Umbilical cord (tissue), 2 donors: ENCODE data around the gene TLE6. TPM values are rescaled to one million over a fixed set of nuclear protein-coding genes. Genes with fewer than 3 reads are reported as not detected.
"Not testable (repeated sequence)": the region's sequence is repeated elsewhere in the genome, so short reads cannot be mapped to it uniquely, and the experiment has no call there.

Source experiments
- DNase-seq: peaks from one replicate; pipeline ENCODE4 v3.0.0-alpha.2; 2015; ENCODE audit warnings: low spot score
- total RNA-seq: library from RNA; depleted of rRNA; stranded (reverse); fragments of >200 nt; gene quantifications from one replicate; pipeline ENCODE4 v1.2.3, GENCODE V29; 2014; ENCODE audit warnings: low replicate concordance; ENCODE audit not compliant: insufficient read depth

Gene TLE6
- 7.5 TPM for total RNA-seq

DNA sequence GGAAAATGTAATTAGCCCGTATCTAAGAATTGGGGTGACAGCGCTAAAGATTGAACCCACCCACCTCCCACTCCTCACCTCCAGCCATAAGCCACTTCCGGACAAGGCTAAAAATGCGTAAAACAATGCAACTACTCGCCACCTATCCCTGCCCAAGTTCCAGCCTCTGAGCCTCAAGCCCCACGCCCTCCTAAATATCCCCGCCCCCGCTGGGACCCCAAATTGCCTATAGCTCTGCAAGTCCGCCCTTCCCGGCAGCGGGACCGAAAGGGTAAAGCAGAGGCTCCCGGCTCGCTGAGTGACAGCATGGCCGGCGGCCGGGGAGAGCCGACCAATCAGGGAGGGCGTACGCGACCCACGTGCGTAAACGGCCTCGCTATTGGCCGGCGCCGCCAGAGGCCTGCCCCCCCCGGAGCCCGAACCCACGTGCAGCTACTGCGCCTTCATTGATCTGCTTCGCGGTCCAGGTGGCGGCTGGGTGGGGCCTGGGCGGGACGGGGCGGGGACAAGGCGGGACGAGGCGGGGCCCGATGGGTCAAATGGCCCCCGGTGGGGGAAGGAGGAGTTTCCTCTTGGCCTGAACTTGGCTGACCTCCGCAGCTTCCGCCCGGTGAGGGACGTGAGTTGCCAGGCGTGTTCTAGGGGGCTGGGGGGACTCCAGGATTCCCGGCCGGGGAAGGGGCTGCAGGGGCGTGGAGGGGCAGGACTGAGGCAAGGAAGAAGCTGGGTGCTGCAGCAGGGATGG, at the start of gene TLE6:
Gene TLE6, plus strand, starts transcription at position 564 of the 745 bp plus-strand sequence. CDS start 670 bp downstream, outside the sequence.
- peak; percentile 93 for DNase-seq

DNA sequence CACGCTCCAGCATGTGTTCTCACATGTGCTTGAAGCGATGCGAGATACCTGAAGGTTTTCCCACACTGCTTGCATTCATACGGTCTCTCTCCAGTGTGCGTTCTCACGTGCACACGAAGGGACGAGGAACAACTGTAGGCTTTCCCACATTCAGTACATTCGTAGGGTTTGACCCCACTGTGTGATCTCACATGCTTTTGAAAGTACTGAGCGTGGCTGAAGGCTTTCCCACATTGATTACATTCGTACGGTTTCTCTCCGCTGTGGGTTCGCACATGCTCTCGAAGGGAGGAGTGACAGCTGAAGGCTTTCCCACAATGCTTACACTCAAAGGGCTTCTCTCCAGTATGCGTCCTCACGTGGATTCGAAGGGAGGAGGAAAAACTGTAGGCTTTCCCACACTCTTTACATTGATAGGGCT, 43.9 kb upstream of the TLE6 start:
- no peak for DNase-seq

DNA sequence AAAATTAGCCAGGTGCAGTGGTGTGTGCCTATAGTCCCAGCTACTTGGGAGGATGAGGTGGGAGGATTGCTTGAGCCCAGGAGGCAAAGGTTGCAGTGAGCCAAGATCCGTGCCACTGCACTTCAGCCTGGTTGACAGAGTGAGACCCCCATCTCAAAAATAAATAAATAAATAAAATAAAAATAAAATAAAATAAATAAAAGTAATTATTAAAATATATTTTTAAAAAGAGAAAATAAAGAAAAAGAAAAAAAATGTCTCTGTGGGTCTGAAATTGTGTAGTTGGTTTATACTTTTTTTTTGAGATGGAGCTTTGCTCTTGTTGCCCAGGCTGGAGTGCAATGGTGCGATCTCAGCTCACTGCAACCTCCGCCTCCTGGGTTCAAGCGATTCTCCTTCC, 41.5 kb upstream of the TLE6 start:
- not testable (repeated sequence) for DNase-seq

DNA sequence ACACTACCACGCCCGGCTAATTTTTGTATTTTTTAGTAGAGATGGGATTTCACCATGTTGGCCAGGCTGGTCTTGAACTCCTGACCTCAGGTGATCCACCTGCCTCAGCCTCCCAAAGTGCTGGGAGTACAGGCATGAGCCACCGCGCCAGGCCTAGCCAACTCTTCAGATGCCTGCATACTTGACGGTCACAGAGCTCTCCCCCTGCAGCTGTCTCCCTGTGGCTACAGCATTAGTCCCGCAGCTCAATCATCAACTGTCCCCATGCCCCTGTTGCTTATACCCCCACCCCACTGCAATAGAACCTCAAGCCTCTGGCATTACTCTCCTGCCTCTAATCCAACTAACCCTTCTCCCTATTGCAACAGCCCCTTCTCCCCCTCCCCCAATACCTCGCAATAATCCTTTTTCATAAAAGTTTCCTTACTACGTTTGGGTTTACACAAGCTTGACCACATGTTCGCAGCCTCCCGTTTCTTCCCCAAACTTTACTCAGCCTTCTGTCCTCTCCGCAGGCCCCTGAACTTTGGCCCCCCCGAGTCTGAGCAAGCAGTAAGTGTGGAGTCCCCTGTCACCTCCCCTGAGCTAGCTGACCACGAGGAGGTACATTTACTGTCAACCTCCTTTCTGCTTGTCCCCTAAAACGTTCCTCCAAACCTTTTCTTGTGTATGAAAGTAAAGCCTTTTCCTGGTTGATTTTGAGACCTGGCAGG, 34.3 kb upstream of the TLE6 start:
- DNase-seq, result no peak

DNA sequence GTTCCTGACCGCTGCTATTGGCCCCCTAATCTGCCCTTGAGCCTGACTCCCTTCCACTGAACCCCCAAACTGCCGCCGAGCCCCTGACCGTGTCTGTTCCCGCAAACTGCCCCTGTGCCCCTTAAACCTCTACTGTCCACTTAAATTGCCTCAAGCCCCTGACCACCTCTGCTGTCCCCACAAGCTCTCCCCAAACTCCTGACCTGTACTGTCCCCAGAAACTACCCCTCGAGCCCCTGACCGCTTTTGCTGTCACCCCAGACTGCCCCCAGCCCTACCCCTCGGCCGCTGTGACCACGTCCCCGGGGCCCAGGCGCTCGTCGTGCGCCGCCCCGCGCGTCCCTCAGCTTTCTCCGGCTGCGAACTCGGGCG, 33.0 kb upstream of the TLE6 start:
- DNase-seq, result no peak

DNA sequence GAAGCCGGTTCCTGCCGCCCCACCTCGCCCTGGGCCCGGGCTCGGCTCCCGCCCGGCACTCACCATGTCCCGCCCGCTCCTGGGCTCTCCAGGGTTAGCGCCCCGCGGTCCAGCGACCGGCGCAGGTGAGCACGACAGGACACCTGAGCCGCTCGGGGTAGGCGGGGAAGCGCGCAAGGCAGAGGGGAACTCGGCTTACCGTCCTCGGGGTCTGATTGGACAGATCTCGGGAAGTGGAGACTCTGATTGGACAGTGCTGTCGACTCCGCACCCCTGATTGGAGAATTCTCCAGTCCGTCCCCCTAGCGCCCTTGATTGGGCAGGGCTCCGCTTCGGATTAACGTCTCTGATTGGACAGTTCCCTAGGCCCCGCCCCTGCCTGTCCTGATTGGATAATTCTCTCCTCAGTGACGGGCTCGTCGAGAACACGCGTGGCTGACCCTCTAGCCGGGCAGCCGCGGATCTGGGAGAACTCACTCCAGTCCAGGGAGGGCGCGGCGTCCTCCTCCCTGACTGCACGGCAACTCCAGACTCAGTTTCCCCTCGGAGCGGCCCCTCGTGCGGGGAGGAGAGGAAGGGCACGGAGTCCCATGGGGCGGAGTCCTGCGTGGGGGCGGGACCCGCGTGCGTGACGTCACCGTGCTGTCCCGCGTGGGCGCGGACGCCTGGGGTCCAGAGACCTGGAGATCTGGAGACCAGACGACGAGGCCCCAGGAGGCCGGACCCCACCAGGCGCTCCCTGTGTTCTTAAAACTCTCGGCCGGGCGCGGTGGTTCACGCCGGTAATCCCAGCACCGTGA, 32.4 kb upstream of the TLE6 start, which contains the start of gene ZNF77:
Gene ZNF77, minus strand, starts transcription at position 197 of the 800 bp plus-strand sequence. Its CDS starts 131 bp downstream, at position 66.
- DNase-seq, result peak; percentile 99

DNA sequence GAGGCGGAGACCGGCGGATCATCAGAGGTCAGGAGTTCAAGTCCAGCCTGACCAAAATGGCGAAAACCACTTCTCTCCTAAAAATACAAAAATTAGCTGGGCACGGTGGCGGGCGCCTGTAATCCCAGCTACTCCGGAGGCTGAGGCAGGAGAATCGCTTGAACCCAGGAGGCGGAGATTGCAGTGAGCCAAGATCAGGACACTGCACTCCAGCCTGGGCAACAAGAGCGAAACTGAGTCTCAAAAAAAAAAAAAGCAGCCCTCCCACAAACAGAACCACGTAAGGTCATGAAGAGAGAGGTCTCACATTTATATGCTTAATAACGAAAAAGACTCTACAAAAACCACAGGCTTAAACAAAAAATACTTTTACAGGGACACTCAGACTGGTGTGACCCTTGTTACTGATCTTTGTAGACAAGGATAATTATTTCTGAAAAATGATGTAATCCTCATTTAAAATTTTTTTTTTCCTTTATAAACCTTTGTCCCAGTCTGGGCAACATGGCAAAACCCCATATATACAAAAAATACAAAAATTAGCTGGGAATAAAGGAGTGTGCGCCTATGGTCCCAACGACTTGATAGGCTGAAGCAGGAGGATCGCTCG, 31.7 kb upstream of the TLE6 start:
- no peak for DNase-seq

DNA sequence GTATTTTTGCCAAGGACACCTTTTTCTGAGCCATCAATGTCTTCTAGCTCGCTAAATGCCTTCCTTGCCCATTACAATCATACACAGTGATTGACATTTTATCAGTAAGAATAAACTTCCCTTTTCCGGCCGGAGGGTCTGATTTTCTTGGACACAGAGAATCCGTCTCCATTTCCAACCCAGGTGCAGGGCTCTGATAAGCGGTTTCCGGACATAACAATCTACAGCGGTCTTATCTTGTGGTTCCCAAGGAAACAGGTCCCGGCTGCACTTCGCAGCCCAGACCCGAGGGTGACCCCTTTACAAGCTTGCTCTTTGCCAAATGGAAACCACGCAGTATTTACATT, 27.5 kb upstream of the TLE6 start:
- DNase-seq, result peak; percentile 69

DNA sequence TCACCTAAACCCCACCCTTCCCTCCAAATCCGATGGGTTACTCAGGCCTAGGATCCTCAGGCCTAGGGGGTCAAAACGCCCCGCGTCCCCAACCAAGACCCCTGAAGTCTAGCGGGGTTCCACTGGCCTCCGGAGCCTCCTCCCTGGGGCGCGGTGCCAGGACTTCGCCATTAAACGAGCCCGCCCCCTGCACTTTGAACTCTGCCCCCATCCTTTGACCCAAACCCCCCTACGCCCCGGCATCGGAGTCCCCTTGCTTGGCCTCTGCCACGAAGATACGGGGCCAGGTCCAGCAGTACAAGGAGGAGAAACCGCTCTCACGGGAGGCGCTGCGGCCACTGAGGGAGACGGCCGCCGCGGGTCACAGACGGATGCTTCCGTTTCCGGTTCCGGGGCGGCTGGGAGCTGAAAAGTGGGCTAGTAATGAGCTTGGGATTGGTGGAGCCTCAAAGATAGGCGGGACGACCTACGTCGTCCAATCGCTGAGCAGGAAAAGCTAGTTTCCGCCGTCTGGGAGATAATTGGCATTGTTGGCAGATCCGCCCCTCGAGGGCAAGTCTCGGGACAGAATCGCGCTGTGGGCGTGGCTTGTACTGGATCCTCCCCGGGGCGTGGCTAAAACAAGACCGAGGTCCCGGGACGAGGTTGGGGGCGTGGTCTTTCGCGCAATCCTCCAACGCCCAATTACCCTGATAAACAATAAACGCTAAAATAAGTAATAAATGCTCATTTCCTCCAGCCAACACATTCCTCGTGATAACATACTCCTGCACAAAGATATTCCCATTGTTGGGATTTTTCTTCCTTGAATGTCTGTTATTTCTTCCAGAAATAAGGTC, 26.9 kb upstream of the TLE6 start:
- DNase-seq, result peak; percentile 100

DNA sequence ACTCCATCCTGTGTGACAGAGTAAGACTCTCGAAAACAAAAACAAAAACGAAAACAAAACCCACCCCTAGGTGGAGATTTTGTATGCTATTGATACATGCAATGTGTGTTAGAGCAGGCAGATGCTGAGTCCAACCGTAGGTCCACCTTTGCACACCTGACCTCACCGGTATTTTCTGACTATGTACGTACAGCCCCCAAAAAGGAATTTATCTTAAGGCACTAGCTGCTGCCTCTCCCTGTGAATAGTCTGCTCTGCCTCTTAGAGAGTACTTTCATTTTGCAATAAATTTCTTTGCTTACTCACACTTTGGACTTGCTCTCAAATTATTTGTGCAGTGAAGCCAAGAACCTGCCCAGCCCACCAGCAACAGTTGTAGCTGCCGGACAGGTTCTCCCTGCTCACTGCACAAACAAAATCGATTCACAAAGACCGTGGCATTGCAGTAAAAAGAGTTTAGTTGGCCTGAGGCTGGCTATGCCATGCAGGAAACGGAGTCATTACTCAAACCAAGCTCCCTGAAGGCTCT, 24.3 kb upstream of the TLE6 start:
- peak; percentile 63 for DNase-seq

DNA sequence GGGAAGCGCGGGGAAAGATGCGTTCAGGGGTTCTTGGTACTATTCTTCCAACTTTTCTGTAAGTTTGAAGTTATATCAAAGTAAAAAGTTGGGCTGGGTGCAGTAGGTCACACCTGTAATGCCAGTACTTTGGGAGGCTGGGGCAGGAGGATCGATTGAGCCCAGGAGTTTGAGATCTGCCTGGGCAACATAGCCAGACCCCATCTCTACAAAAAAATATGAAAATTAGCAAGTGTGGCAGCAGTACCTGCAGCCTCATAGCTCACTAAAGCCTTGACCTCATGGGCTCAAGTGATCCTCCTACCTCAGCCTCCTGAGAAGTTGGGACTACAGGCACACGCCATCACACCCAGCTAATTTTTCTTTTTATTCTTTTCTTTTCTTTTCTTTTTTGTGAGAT, 20.2 kb upstream of the TLE6 start:
- DNase-seq, result no peak

DNA sequence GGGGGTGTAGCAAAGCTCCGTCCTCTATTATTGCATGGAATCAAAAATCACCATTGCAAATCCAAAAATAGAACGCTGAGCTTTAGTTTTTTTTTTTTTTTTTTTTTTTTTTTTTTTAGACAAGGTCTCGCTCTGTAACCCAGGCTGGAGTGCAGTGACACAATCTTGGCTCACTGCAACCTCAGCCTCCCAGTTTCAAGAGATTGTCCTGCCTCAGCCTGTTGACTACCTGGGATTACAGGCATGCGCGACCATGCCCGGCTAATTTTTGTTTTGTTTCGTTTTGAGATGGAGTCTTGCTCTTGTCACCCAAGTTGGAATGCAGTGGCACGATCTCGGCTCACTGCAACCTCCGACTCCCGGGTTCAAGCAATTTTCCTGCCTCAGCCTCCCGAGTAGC, 17.2 kb upstream of the TLE6 start:
- DNase-seq, result no peak

DNA sequence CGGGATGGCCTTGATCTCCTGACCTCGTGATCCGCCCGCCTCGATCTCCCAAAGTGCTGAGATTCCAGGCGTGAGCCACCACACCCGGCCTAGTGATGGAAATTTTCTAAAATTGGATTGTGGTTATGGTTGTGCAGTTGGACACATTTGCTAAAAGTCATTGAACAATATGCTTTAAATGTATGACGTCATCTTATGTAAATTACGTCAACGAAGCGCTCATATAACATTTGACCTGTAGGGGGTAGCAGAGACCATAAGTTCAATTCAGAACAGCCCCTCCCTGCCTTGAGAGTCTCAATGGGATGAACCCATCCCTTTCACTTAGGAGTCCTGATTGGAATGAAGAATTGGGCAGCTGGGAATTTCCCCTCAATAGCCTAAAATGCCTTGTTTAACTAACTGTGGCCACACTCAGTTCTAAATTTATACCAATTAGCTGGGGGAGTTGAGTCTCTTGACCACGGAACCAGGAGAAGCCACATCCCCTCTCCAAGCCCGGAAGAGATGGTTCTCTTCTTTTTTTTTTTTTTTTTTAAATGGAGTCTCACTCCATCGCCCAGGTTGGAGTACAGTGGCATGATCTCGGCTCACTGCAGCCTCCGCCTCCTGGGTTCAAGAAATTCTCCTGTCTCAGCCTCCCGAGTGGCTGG, 15.2 kb upstream of the TLE6 start:
- peak; percentile 59 for DNase-seq

DNA sequence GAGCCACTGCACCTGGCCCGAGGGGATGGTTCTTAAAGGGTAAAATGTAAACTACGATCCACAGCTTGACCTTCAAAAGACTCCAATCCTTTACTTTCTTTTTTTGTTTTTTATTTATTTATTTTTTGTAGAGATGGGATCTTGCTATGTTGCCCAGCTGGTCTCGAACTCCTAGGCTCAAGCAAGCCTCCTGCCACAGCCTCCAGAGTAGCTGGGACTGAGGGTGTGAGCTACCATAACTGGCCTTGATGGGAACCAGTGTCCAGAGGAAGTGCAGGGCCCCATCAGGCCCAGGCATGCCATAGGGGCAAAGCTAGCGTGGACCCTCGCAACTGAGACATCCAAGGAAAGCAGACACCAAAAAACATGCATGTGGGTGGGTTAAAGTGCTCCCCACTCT, 14.2 kb upstream of the TLE6 start:
- DNase-seq, result no peak

DNA sequence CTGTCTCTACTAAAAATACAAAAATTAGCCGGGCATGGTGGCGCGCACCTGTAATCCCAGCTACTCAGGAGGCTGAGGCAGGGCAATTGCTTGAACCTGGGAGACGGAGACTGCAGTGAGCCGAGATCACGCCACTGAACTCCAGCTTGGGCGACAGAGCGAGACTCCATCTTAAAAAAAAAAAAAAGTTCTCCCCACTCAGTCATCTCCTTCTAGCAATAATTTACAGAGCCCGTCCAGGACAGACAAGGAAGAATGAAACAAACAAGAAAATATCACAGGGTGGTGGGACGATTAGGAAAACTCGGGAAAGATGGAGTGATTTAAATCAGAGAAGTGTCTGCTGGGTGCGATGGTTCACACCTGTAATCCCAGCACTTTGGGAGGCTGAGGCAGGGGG, 13.7 kb upstream of the TLE6 start:
- DNase-seq, result not testable (repeated sequence)

DNA sequence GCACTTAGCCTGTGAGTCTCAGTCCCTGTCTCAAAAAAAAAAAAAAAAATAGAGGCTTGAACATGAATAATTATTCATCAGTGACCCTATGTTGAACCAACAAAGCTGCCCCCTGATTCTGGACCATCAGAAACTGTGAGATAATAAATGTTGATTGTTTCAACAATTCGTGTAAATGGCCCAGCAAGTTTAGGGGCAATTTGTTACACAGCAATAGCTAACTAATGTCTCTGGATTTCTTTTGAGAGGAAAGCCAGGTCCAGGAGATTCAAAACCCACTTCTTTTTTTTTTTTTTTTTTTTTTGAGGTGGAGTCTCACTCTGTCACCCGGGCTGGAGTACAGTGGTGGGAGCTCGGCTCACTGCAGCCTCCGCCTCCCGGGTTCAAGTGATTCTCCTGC, 12.5 kb upstream of the TLE6 start:
- DNase-seq, result no peak

DNA sequence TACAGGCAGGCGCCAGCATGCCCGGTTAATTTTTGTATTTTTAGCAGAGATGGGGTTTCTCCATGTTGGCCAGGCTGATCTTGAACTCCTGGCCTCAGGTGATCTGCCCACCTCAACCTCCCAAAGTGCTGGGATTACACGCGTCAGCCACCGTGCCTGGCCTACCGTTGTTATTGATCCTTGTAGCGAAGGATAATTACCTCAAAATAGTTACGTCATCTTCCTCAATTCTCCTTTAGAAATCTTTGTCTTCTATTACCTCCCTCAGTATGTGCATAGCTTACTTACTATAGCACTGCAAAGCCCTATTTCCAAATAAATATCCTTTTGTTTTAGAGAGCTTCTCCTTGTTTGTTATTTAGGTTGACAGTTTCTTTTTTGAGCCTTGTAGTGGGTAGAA, 9.4 kb upstream of the TLE6 start:
- DNase-seq, result no peak

DNA sequence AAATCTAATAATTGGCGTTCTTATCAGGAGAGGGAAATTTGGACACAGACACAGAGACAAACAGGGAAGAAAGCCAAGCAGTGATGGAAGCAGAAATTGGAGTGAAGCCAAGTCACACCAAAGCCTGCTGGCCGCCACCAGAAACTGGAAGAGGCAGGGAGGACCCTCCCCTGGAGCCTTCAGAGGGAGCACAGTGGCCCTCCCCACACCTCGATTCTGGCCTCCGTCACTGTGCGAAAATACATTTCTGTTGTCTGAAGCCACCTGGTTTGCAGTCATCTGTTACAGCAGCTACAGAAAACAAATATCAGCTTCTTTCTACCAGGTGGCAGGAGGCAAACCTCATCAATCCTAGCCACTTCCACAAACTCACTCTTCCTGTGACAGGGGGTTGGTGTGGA, 8.3 kb upstream of the TLE6 start:
- peak; percentile 78 for DNase-seq

DNA sequence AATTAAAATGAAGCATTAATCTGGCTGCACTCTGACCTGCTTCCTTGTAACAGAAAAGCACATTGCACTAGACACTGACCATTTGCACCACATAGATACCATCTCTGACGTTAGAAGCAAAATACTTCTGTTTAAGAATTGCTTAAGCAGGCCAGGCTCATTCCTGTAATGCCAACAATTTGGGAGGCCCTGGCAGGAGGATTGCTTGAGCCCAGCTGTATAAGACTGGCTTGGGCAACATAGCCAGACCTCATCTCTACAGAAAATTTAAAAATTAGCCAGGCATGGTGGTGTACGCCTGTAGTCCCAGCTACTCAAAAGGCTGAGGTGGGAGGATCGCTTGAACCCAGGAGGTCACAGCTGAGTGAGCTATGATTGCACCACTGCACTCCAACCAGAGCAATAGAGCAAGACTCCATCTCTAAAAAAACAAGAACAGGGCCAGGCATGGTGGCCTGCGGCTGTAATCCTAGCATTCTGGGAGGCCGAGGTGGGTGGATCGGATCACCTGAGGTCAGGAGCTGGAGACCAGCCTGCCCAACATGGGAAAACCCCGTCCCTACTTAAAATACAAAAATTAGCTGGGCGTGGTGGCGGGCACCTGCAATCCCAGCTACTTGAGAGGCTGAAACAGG, 7.0 kb upstream of the TLE6 start:
- DNase-seq, result peak; percentile 53

DNA sequence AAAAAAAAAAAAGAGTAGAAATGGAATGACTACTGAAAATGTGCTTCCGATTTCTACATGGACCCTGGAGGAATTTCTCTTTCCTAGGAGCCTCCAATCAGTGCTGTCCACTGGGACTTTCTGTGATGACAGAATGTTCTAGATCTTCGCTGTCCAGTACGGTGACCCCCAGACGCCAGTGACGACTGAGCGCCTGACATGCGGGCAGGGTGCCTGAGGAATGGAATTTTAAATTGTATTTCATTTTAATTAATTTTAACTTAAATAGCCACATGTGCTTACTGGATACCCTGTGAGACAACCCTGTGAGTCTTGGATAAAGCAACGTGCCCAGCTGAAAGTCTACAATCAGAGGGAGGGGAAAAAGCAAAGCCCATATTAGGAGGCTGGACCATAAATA, 4.1 kb upstream of the TLE6 start:
- DNase-seq, result no peak
